Neural cell (in vitro differentiated cells): ENCODE data around the gene DAAM2.

Experiments used
- CTCF ChIP-seq: fragments of 450-650 bp; IDR thresholded peaks from 2 replicates; pipeline ENCODE4 v1.5.1; 2014; ENCODE audit warnings: antibody characterized with exemption, mild to moderate bottlenecking, moderate library complexity; ENCODE audit not compliant: poor library complexity, severe bottlenecking
- EP300 ChIP-seq: fragments of 450-650 bp; conservative IDR thresholded peaks from 2 replicates; pipeline ENCODE4 v1.6.1; 2014; ENCODE audit warnings: antibody characterized with exemption, mild to moderate bottlenecking, moderate library complexity; ENCODE audit not compliant: poor library complexity, severe bottlenecking
- EZH2 ChIP-seq: fragments of 200-600, 300-800 bp; shearing (Covaris generic), sonication (generic); IDR thresholded peaks from 2 replicates; pipeline ENCODE4 v1.6.1; 2014; ENCODE audit warnings: antibody characterized with exemption, low read length, borderline replicate concordance, mild to moderate bottlenecking; ENCODE audit not compliant: insufficient read depth, poor library complexity, severe bottlenecking
- MXI1 ChIP-seq: fragments of 450-650 bp; conservative IDR thresholded peaks from 2 replicates; pipeline ENCODE4 v1.6.1; 2014; ENCODE audit warnings: antibody characterized with exemption, mild to moderate bottlenecking; ENCODE audit not compliant: poor library complexity, severe bottlenecking
- POLR2AphosphoS5 ChIP-seq: IDR thresholded peaks from 2 replicates; pipeline ENCODE4 v1.6.1; 2012
- RAD21 ChIP-seq: fragments of 450-650 bp; conservative IDR thresholded peaks from 2 replicates; pipeline ENCODE4 v1.6.1; 2014; ENCODE audit warnings: antibody characterized with exemption, mild to moderate bottlenecking, moderate library complexity
- REST ChIP-seq: IDR thresholded peaks from 2 replicates; pipeline ENCODE4 v1.6.1; 2012; ENCODE audit warnings: borderline replicate concordance
- SMC3 ChIP-seq: fragments of 450-650 bp; conservative IDR thresholded peaks from 2 replicates; pipeline ENCODE4 v1.6.1; 2014; ENCODE audit warnings: antibody characterized with exemption, mild to moderate bottlenecking, moderate library complexity; ENCODE audit not compliant: poor library complexity
- TAF1 ChIP-seq: IDR thresholded peaks from 2 replicates; pipeline ENCODE4 v1.6.1; 2012; ENCODE audit warnings: low read depth

GRCh38 chr6:39803872-39804271 is 11.7 kb downstream of the DAAM2 start:
- TF ChIP-seq CTCF (no peak), POLR2AphosphoS5 (no peak), EP300 (no peak), REST (no peak), EZH2 (no peak), SMC3 (no peak), TAF1 (no peak), MXI1 (no peak), RAD21 (no peak)
